Spleen (tissue), 11 donors: Measurements from ENCODE around the gene BSCL2. TPM values are rescaled to one million over a fixed set of nuclear protein-coding genes. Genes with fewer than 3 reads are reported as not detected.

Experiments
- DNase-seq: peaks from one replicate; pipeline ENCODE4 v3.0.0-alpha.2; 2020
- H3K27ac ChIP-seq, 8 donors: fragments of 200-600 bp; sonication (generic) in 7 of 8; 1 replicate in 4 of 8; 2 replicates in 4 of 8; pipeline versions ENCODE4 v1.5.0 to v1.8.0; 2016 to 2021; ENCODE audit warnings: inconsistent platforms in 4 of 8, mild to moderate bottlenecking in 4 of 8, moderate library complexity in 1 of 8
- H3K27me3 ChIP-seq, 7 donors: fragments of 200-600 bp; sonication (generic) in 6 of 7; replicated peaks in 1 of 7; 1 replicate in 4 of 7; 2 replicates in 3 of 7; pipeline versions ENCODE4 v1.5.0 to v1.8.0; 2016 to 2021; ENCODE audit warnings: inconsistent platforms in 3 of 7, mild to moderate bottlenecking in 1 of 7
- H3K36me3 ChIP-seq, 6 donors: fragments of 200-600 bp; sonication (generic) in 5 of 6; 1 replicate in 4 of 6; 2 replicates in 2 of 6; pipeline versions ENCODE4 v1.5.0 to v1.8.0; 2016 to 2021; ENCODE audit warnings: inconsistent platforms in 2 of 6
- H3K4me1 ChIP-seq, 6 donors: fragments of 200-600 bp; sonication (generic) in 5 of 6; 1 replicate in 3 of 6; 2 replicates in 3 of 6; pipeline versions ENCODE4 v1.5.0 to v1.8.0; 2016 to 2021; ENCODE audit warnings: inconsistent platforms in 3 of 6
- H3K4me3 ChIP-seq, 8 donors: fragments of 200-600 bp; sonication (generic) in 7 of 8; 1 replicate in 4 of 8; 2 replicates in 4 of 8; pipeline versions ENCODE4 v1.5.0 to v1.8.0; 2016 to 2021; ENCODE audit warnings: inconsistent platforms in 4 of 8, mild to moderate bottlenecking in 4 of 8, moderate library complexity in 2 of 8
- H3K9me3 ChIP-seq, 8 donors: fragments of 200-600 bp; sonication (generic) in 7 of 8; 1 replicate in 4 of 8; 2 replicates in 4 of 8; pipeline versions ENCODE4 v1.5.0 to v1.8.0; 2016 to 2021; ENCODE audit warnings: inconsistent platforms in 4 of 8
- CTCF ChIP-seq, 11 experiments: fragments of 200-600 bp in 7 of 11; fragments of 450-650 bp in 4 of 11; sonication (generic) in 4 of 11; IDR thresholded peaks in 8 of 11; conservative IDR thresholded peaks in 3 of 11; 1 replicate in 7 of 11; 2 replicates in 4 of 11; pipeline versions ENCODE4 v1.4.0 to v1.8.0; 2016 to 2021; ENCODE audit warnings: antibody characterized with exemption in 11 of 11, inconsistent platforms in 4 of 11, mild to moderate bottlenecking in 1 of 11
- POLR2A ChIP-seq, 3 donors: fragments of 450-650 bp; IDR thresholded peaks; one replicate each; pipeline ENCODE4 v1.5.1; 2017; ENCODE audit warnings: antibody characterized with exemption in 3 of 3, mild to moderate bottlenecking in 1 of 3
- POLR2AphosphoS5 ChIP-seq, 3 donors: sonication (generic); formaldehyde crosslinking; IDR thresholded peaks; one replicate each; pipeline ENCODE4 v1.5.1; 2017; ENCODE audit warnings: antibody characterized with exemption in 3 of 3
- WGBS, 5 donors: extraction: QIAGEN DNeasy Blood & Tissue Kit in 3 of 5; methylation state at CpG; one replicate each; pipeline versions ENCODE4 v1.1.5 to v1.1.7; 2013 to 2018; 5-methylcytosine and 5-hydroxymethylcytosine counted together
- intact Hi-C: fragments of 100-400 bp; cut with DNase I; formaldehyde crosslinking; loops from one replicate; pipeline ENCODE4 v1.15.0; 2023; ENCODE audit warnings: low total_unique reads
- polyA plus RNA-seq, 3 donors: library from polyadenylated mRNA; stranded (reverse); fragments of 200-250 nt; gene quantifications; one replicate each; pipeline ENCODE4 v1.2.1, GENCODE V29; 2013
- total RNA-seq, 7 donors: library from RNA; depleted of rRNA in 3 of 7; stranded (reverse); fragments of >200 nt in 3 of 7; fragmentation: NEBNext Ultra II Directional in 4 of 7; extraction: Animal tissue kit (Norgen Biotek cat#: 25700) in 4 of 7; gene quantifications; one replicate each; pipeline versions ENCODE4 v1.1.0 to v1.2.1, GENCODE V29; 2016 to 2021
- donor health status: healthy with polysubstance abuse.
- donor health status: DM: no; HTN: no; CAD: no; lungs with moderate emphysema.
- donor health status: DM: no; HTN: no; CAD: no.
- donor health status: Bipolar disorder and iron deficiency.
- donor health status: healthy.
- donor health status: DM: no; HTN: no; CAD: no.
- donor health status: DM: yes; HTN: yes; CAD: no.

The BSCL2 gene
- total and polyA plus RNA-seq, 10 donors: 25.6 to 66.0 (median 43.0) TPM

GRCh38 chr11:62712861-62713260 lies 5.6 kb upstream of the BSCL2 start:
- WGBS, 5 donors: 57 to 67% (median 65%) methylated on average over 3 of the region's 3 CpGs
- TF ChIP-seq CTCF (IDR thresholded peaks at IDR 0.05 in 8 of 11, conservative IDR thresholded peaks at IDR 0.05 in 3 of 11) (no peak), POLR2AphosphoS5 (IDR thresholded peaks at IDR 0.05) (no peak), POLR2A (IDR thresholded peaks at IDR 0.05) (no peak)
- intact Hi-C loops: no loop called here
- peaks cover 0 to 78% (median 69%) of the 10 kb centered on the region in 6 donors for H3K36me3 ChIP-seq
- peak overlapping the region in 6 of 8 donors; percentile 39 to 61 (median 48) for H3K27ac ChIP-seq
- no peaks in the 10 kb centered on the region for H3K27me3 ChIP-seq
- DNase-seq: no peak
- H3K4me3 ChIP-seq: no peak overlapping the region
- H3K9me3 ChIP-seq: no peaks in the 10 kb centered on the region
- peaks cover 15 to 86% (median 48%) of the 10 kb centered on the region in 6 donors for H3K4me1 ChIP-seq

DNA sequence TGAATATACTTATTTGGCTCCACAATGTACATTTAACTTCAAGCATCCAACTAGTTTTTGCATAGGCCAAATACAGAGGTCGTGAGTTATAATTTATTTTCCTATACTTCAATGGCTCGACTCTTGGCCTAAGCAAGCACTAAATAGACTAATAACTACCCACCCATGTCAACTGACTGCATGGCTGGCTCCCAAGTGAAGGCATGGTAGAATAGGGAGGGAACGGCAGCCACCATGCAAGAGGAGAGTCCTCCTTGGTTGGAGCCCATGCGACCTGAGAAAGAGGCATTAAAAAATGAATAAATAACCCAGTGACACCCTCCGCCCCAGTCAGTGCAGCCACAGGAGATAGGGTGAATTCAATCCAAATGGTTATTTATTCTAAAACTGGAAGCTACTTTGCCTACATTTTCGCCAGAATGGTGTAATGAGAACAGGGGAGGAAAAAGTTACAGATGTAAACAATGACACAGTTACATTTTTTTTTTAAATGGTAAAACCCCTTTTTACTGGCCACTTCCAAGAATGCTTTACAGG lies 5.1 kb upstream of the BSCL2 start:
- Histone ChIP-seq H3K27me3 (no peaks in the 10 kb centered on the region), H3K9me3 (no peaks in the 10 kb centered on the region), H3K4me1 (peaks cover 18 to 86% (median 50%) of the 10 kb centered on the region in 6 donors), H3K27ac (peak overlapping the region in 6 of 8 donors; percentile 39 to 61 (median 48)), H3K36me3 (peaks cover 0 to 73% (median 64%) of the 10 kb centered on the region in 6 donors), H3K4me3 (no peak overlapping the region)
- 71 to 86% (median 85%) methylated on average over 6 of the region's 6 CpGs for WGBS, 5 donors
- DNase-seq: no peak
- TF ChIP-seq POLR2AphosphoS5 (IDR thresholded peaks at IDR 0.05): no peak
- no peak for TF ChIP-seq CTCF (IDR thresholded peaks at IDR 0.05 in 8 of 11, conservative IDR thresholded peaks at IDR 0.05 in 3 of 11)
- TF ChIP-seq POLR2A (IDR thresholded peaks at IDR 0.05): no peak
- intact Hi-C loops: no loop called here

DNA sequence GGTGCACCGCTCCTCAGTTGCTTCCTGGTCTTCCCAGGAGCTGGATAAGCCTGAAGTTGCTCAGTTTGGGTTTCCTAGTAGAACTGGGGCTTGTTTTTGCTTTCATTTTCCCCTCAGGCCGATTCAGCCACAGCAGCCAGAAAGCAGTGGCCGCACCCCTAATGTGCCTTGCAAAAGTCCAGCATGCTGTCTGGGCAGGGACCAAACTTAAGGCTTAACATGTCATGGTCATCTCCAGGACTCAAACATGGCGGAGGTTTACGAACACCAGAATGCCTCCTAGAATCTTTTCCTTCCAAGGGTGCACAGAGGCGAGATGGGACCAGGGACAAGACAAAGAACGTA lies 2.7 kb upstream of the BSCL2 start:
- intact Hi-C loops: no loop called here
- no peak for TF ChIP-seq POLR2A (IDR thresholded peaks at IDR 0.05)
- no peak for TF ChIP-seq POLR2AphosphoS5 (IDR thresholded peaks at IDR 0.05)
- TF ChIP-seq CTCF (IDR thresholded peaks at IDR 0.05 in 8 of 11, conservative IDR thresholded peaks at IDR 0.05 in 3 of 11): no peak
- no peaks in the 10 kb centered on the region for H3K9me3 ChIP-seq
- no peaks in the 10 kb centered on the region for H3K27me3 ChIP-seq
- peak overlapping the region; percentile 37 to 75 (median 51) for H3K4me3 ChIP-seq
- H3K27ac ChIP-seq: peak overlapping the region; percentile 93 to 99 (median 97)
- peaks cover 34 to 86% (median 63%) of the 10 kb centered on the region in 6 donors for H3K4me1 ChIP-seq
- no peak for DNase-seq
- peaks cover 0 to 49% (median 41%) of the 10 kb centered on the region in 6 donors for H3K36me3 ChIP-seq
- WGBS, 5 donors: 58 to 67% (median 64%) methylated on average over 7 of the region's 7 CpGs

GRCh38 chr11:62709247-62710000 lies 2.2 kb upstream of the BSCL2 start:
- Histone ChIP-seq H3K27ac (peak overlapping the region; percentile 93 to 99 (median 97)), H3K9me3 (no peaks in the 10 kb centered on the region), H3K4me3 (peak overlapping the region; percentile 41 to 75 (median 51)), H3K36me3 (peaks cover 0 to 44% (median 36%) of the 10 kb centered on the region in 6 donors), H3K27me3 (no peaks in the 10 kb centered on the region), H3K4me1 (peaks cover 34 to 87% (median 65%) of the 10 kb centered on the region in 6 donors)
- TF ChIP-seq CTCF (IDR thresholded peaks at IDR 0.05 in 8 of 11, conservative IDR thresholded peaks at IDR 0.05 in 3 of 11) (peak in 2 of 11 experiments; percentile 23 to 36), POLR2AphosphoS5 (IDR thresholded peaks at IDR 0.05) (peak; percentile 85 to 93 (median 87)), POLR2A (IDR thresholded peaks at IDR 0.05) (peak in 1 of 3 donors; percentile 56)
- intact Hi-C loops: no loop called here
- 0 to 2% (median 1%) methylated on average over 35 to 47 of the region's 47 CpGs for WGBS, 5 donors
- DNase-seq: peak; percentile 99
